ENCODE data around the gene WNT9B. TPM values are rescaled to one million over a fixed set of nuclear protein-coding genes. Genes with fewer than 3 reads are reported as not detected.

WNT9B gene
- total RNA-seq, 1 donor from 2014 or later = 0.26 TPM

- H3K27me3 Mint-ChIP-seq (ENCODE audit: unreplicated experiment) = peaks cover 12% of the 10 kb centered on the region
- no peak overlapping the region for H3K4me3 Mint-ChIP-seq (ENCODE audit: unreplicated experiment)
- DNase-seq (ENCODE audit: low spot score) = no peak
- H3K9me3 Mint-ChIP-seq (ENCODE audit: unreplicated experiment) = no peaks in the 10 kb centered on the region
- TF ChIP-seq, protein P1, sequence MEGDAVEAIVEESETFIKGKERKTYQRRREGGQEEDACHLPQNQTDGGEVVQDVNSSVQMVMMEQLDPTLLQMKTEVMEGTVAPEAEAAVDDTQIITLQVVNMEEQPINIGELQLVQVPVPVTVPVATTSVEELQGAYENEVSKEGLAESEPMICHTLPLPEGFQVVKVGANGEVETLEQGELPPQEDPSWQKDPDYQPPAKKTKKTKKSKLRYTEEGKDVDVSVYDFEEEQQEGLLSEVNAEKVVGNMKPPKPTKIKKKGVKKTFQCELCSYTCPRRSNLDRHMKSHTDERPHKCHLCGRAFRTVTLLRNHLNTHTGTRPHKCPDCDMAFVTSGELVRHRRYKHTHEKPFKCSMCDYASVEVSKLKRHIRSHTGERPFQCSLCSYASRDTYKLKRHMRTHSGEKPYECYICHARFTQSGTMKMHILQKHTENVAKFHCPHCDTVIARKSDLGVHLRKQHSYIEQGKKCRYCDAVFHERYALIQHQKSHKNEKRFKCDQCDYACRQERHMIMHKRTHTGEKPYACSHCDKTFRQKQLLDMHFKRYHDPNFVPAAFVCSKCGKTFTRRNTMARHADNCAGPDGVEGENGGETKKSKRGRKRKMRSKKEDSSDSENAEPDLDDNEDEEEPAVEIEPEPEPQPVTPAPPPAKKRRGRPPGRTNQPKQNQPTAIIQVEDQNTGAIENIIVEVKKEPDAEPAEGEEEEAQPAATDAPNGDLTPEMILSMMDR (IDR thresholded peaks at IDR 0.05; ENCODE audit: unreplicated experiment) = no peak
- H3K4me1 Mint-ChIP-seq (ENCODE audit: unreplicated experiment) = peaks cover 2% of the 10 kb centered on the region
- H3K27ac Mint-ChIP-seq (ENCODE audit: unreplicated experiment) = no peak overlapping the region
- peaks cover 8% of the 10 kb centered on the region for H3K36me3 Mint-ChIP-seq (ENCODE audit: low read depth, unreplicated experiment)
Observed at GRCh38 chr17:46869975-46870803, 18.8 kb downstream of the WNT9B start.

DNA sequence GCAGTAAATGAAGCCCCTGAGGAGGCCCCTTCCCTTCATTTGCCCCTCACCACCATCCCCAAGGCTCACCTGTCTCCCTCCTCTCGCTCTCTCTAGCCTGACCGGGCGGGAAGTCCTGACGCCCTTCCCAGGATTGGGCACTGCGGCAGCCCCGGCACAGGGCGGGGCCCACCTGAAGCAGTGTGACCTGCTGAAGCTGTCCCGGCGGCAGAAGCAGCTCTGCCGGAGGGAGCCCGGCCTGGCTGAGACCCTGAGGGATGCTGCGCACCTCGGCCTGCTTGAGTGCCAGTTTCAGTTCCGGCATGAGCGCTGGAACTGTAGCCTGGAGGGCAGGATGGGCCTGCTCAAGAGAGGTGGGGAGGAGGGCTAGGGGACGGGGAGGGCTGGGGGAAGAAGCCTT lies 21.0 kb downstream of the WNT9B start:
- Mint-ChIP-seq H3K27me3 (ENCODE audit: unreplicated experiment) (peaks cover 8% of the 10 kb centered on the region), H3K9me3 (ENCODE audit: unreplicated experiment) (no peaks in the 10 kb centered on the region), H3K36me3 (ENCODE audit: low read depth, unreplicated experiment) (no peaks in the 10 kb centered on the region), H3K4me1 (ENCODE audit: unreplicated experiment) (no peaks in the 10 kb centered on the region), H3K27ac (ENCODE audit: unreplicated experiment) (no peak overlapping the region), H3K4me3 (ENCODE audit: unreplicated experiment) (no peak overlapping the region)
- no peak for DNase-seq (ENCODE audit: low spot score)
- TF ChIP-seq, protein P1 (IDR thresholded peaks at IDR 0.05; ENCODE audit: unreplicated experiment) = no peak

GRCh38 chr17:46873941-46874645 lies 22.7 kb downstream of the WNT9B start:
- Mint-ChIP-seq H3K27ac (ENCODE audit: unreplicated experiment) (no peak overlapping the region), H3K4me1 (ENCODE audit: unreplicated experiment) (no peaks in the 10 kb centered on the region), H3K36me3 (ENCODE audit: low read depth, unreplicated experiment) (no peaks in the 10 kb centered on the region), H3K9me3 (ENCODE audit: unreplicated experiment) (no peaks in the 10 kb centered on the region), H3K4me3 (ENCODE audit: unreplicated experiment) (no peak overlapping the region), H3K27me3 (ENCODE audit: unreplicated experiment) (peaks cover 10% of the 10 kb centered on the region)
- TF ChIP-seq, protein P1 (IDR thresholded peaks at IDR 0.05; ENCODE audit: unreplicated experiment) = no peak
- no peak for DNase-seq (ENCODE audit: low spot score)

- Mint-ChIP-seq H3K27me3 (ENCODE audit: unreplicated experiment) (peaks cover 9% of the 10 kb centered on the region), H3K9me3 (ENCODE audit: unreplicated experiment) (no peaks in the 10 kb centered on the region), H3K27ac (ENCODE audit: unreplicated experiment) (no peak overlapping the region), H3K4me1 (ENCODE audit: unreplicated experiment) (no peaks in the 10 kb centered on the region), H3K4me3 (ENCODE audit: unreplicated experiment) (no peak overlapping the region), H3K36me3 (ENCODE audit: low read depth, unreplicated experiment) (no peaks in the 10 kb centered on the region)
- DNase-seq (ENCODE audit: low spot score) = no peak
- TF ChIP-seq, protein P1 (IDR thresholded peaks at IDR 0.05; ENCODE audit: unreplicated experiment) = no peak
Observed at GRCh38 chr17:46874906-46875305, 23.5 kb downstream of the WNT9B start.

Data from endothelial cell (in vitro differentiated cells).